ENCODE measurements around the gene ERLEC1.
"Not testable (repeated sequence)": the region's sequence is repeated elsewhere in the genome, so short reads cannot be mapped to it uniquely, and the experiment has no call there.

ERLEC1 gene

GRCh38 chr2:53786705-53787613 is at the start of gene ERLEC1, which contains the start of gene ASB3:
Gene ERLEC1 (plus strand): TSS chr2:53787044. CDS start chr2:53787211, 167 bp downstream.
Gene ASB3 (minus strand): TSS chr2:53786953. CDS start chr2:53765572, 21,381 bp downstream.
- DNase-seq (ENCODE audit: extremely low read depth in 1 of 2, low read depth in 1 of 2), result peak; percentile 83 to 89

GRCh38 chr2:53737091-53737490 is 49.8 kb upstream of the ERLEC1 start:
- no peak for DNase-seq (ENCODE audit: extremely low read depth in 1 of 2, low read depth in 1 of 2)

- no peak for DNase-seq (ENCODE audit: extremely low read depth in 1 of 2, low read depth in 1 of 2)
Observed at GRCh38 chr2:53739032-53739431, 47.8 kb upstream of the ERLEC1 start.

- DNase-seq (ENCODE audit: extremely low read depth in 1 of 2, low read depth in 1 of 2), result no peak
Observed at GRCh38 chr2:53740170-53740569, 46.7 kb upstream of the ERLEC1 start.

GRCh38 chr2:53744395-53745065 is 42.3 kb upstream of the ERLEC1 start:
- no peak for DNase-seq (ENCODE audit: extremely low read depth in 1 of 2, low read depth in 1 of 2)

- DNase-seq (ENCODE audit: extremely low read depth in 1 of 2, low read depth in 1 of 2), result no peak
Observed at GRCh38 chr2:53750041-53750768, 36.6 kb upstream of the ERLEC1 start.

GRCh38 chr2:53751728-53752127 is 35.1 kb upstream of the ERLEC1 start:
- no peak for DNase-seq (ENCODE audit: extremely low read depth in 1 of 2, low read depth in 1 of 2)

- DNase-seq (ENCODE audit: extremely low read depth in 1 of 2, low read depth in 1 of 2), result no peak
Observed at GRCh38 chr2:53752385-53752784, 34.5 kb upstream of the ERLEC1 start.

GRCh38 chr2:53753041-53753440 is 33.8 kb upstream of the ERLEC1 start:
- no peak for DNase-seq (ENCODE audit: extremely low read depth in 1 of 2, low read depth in 1 of 2)

- no peak for DNase-seq (ENCODE audit: extremely low read depth in 1 of 2, low read depth in 1 of 2)
Observed at GRCh38 chr2:53755121-53755520, 31.7 kb upstream of the ERLEC1 start.

GRCh38 chr2:53756644-53757043 is 30.2 kb upstream of the ERLEC1 start:
- DNase-seq (ENCODE audit: extremely low read depth in 1 of 2, low read depth in 1 of 2), result no peak

- DNase-seq (ENCODE audit: extremely low read depth in 1 of 2, low read depth in 1 of 2), result not testable (repeated sequence)
Observed at GRCh38 chr2:53757206-53757605, 29.6 kb upstream of the ERLEC1 start.

GRCh38 chr2:53765767-53766166 is 21.1 kb upstream of the ERLEC1 start:
- DNase-seq (ENCODE audit: extremely low read depth in 1 of 2, low read depth in 1 of 2), result no peak

- peak; percentile 74 to 78 for DNase-seq (ENCODE audit: extremely low read depth in 1 of 2, low read depth in 1 of 2)
Observed at GRCh38 chr2:53767405-53768241, 19.2 kb upstream of the ERLEC1 start, which contains the start of gene CHAC2. Gene CHAC2 (plus strand): TSS chr2:53767804. CDS start chr2:53767887, 83 bp downstream.

- peak in 1 of 2 donors; percentile 37 for DNase-seq (ENCODE audit: extremely low read depth in 1 of 2, low read depth in 1 of 2)
Observed at GRCh38 chr2:53768242-53768542, 18.7 kb upstream of the ERLEC1 start.

- DNase-seq (ENCODE audit: extremely low read depth in 1 of 2, low read depth in 1 of 2), result no peak
Observed at GRCh38 chr2:53769318-53769945, 17.4 kb upstream of the ERLEC1 start.

- no peak for DNase-seq (ENCODE audit: extremely low read depth in 1 of 2, low read depth in 1 of 2)
Observed at GRCh38 chr2:53770264-53770663, 16.6 kb upstream of the ERLEC1 start.

GRCh38 chr2:53777134-53777533 is 9.7 kb upstream of the ERLEC1 start:
- DNase-seq (ENCODE audit: extremely low read depth in 1 of 2, low read depth in 1 of 2), result no peak

GRCh38 chr2:53778536-53779162 is 8.2 kb upstream of the ERLEC1 start:
- DNase-seq (ENCODE audit: extremely low read depth in 1 of 2, low read depth in 1 of 2), result no peak

Data from stimulated activated CD8-positive, alpha-beta memory T cell treated with anti-CD3 and anti-CD28 coated beads, Interleukin-7, amount 100 ng/mL, for 48 hours (primary cell).